NCI-H146 treated with DMSO at 0.1 percent for 48 hours (cell line): ENCODE data around the gene COBL.
A peak's percentile ranks its signal among the peaks of the same experiment; 100 is the strongest.

Experiments used
- DNase-seq: peaks from one replicate; lab custom pipeline; 2025; ENCODE audit not compliant: unreplicated experiment; lab: John Stamatoyannopoulos, UW

COBL gene

GRCh38 chr7:51235593-51236313, 80.9 kb downstream of the COBL start:
- DNase-seq = no peak

GRCh38 chr7:51234609-51235308, 81.8 kb downstream of the COBL start:
- no peak for DNase-seq

GRCh38 chr7:51234139-51234538, 82.5 kb downstream of the COBL start:
- no peak for DNase-seq

- peak; percentile 29 for DNase-seq
These were observed 83.2 kb downstream of the COBL start for GRCh38 chr7:51233374-51233773.

- DNase-seq = no peak
These were observed 85.9 kb downstream of the COBL start for GRCh38 chr7:51230723-51231122.

GRCh38 chr7:51230324-51230625, 86.3 kb downstream of the COBL start:
- DNase-seq = no peak

GRCh38 chr7:51229620-51230323, 86.8 kb downstream of the COBL start:
- DNase-seq = no peak

- no peak for DNase-seq
These were observed 87.5 kb downstream of the COBL start for GRCh38 chr7:51229106-51229537.

GRCh38 chr7:51228386-51228958, 88.1 kb downstream of the COBL start:
- no peak for DNase-seq

GRCh38 chr7:51227861-51228260, 88.7 kb downstream of the COBL start:
- no peak for DNase-seq

GRCh38 chr7:51226916-51227535, 89.6 kb downstream of the COBL start:
- DNase-seq = no peak

- DNase-seq = no peak
These were observed 90.4 kb downstream of the COBL start for GRCh38 chr7:51226063-51226755.

- DNase-seq = no peak
These were observed 91.6 kb downstream of the COBL start for GRCh38 chr7:51224811-51225595.

- no peak for DNase-seq
These were observed 93.1 kb downstream of the COBL start for GRCh38 chr7:51223505-51223904.

GRCh38 chr7:51222916-51223315, 93.7 kb downstream of the COBL start:
- DNase-seq = no peak

- DNase-seq = no peak
These were observed 96.4 kb downstream of the COBL start for GRCh38 chr7:51220226-51220625.

- no peak for DNase-seq
These were observed 97.2 kb downstream of the COBL start for GRCh38 chr7:51219261-51219988.

- no peak for DNase-seq
These were observed 98.8 kb downstream of the COBL start for GRCh38 chr7:51217804-51218203.

- DNase-seq = no peak
These were observed 102.5 kb downstream of the COBL start for GRCh38 chr7:51214098-51214497.
